ENCODE results near the gene UBTF.
A peak's percentile ranks its signal among the peaks of the same experiment; 100 is the strongest.

DNA sequence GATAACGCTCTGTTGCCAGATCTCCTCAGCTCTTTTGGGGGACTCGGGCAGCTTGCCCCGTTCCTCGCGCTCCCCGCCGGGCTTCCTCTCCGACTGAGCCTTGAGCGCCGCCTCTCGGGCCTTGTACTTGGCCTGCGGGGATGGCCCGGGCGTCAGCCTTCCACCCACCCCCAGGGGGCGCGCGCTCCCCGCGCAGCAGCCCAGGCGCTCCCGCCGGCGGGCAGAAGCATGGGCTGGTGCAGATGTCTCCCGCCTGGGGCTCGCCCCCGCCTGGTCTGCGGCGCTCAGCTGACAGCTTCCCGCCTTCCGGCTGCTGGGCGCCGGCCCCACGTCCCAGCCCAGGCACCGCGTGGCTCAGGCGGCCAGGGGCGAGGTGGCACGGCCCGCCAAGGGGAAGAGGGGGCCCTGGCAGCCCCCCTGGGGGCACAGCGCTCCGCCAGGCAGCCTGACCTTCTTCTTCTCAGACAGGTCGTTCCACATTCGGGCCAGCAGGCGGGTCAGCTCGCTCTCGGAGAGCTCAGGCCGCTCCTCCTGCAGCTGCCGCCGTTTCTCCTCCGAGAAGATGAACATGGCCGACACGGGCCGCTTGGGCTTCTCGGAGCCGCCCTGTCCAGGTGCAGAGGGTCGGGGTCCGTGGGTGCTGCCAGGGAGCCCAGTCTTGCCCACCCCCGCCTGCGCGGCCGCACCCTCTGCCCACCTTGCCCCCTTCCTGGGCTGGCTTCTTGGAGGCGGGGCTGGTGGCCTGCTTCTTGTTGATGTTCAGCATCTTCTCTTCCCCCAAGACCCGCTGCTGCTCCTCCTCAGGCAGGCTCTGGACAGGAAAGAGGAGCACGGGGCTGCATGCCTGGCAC is 8.9 kb downstream of the UBTF start:
- TF ChIP-seq POLR2A (IDR thresholded peaks at IDR 0.05): no peak
- peak; percentile 98 to 100 (median 99) for TF ChIP-seq CTCF (IDR thresholded peaks at IDR 0.05)
- TF ChIP-seq EP300 (IDR thresholded peaks at IDR 0.05): peak in 1 of 2 donors; percentile 64
